Esophagus muscularis mucosa (tissue), 4 donors: ENCODE data around the gene RPL22. TPM values are rescaled to one million over a fixed set of nuclear protein-coding genes. Genes with fewer than 3 reads are reported as not detected.

Experiments used
- DNase-seq: peaks from one replicate; pipeline ENCODE4 v3.0.0-alpha.2; 2017; ENCODE audit errors: extremely low spot score
- H3K27ac ChIP-seq, 4 donors: fragments of 200-600 bp; sonication (generic); replicated peaks in 1 of 4; 1 replicate in 3 of 4; 2 replicates in 1 of 4; pipeline ENCODE4 v1.5.1; 2016 to 2019; ENCODE audit warnings: mild to moderate bottlenecking in 1 of 4
- H3K27me3 ChIP-seq, 4 donors: fragments of 200-600 bp; sonication (generic); one replicate each; pipeline versions ENCODE4 v1.5.1 to v1.6.0; 2016 to 2019
- H3K36me3 ChIP-seq, 4 donors: fragments of 200-600 bp; sonication (generic); one replicate each; pipeline ENCODE4 v1.5.1; 2016 to 2019
- H3K4me1 ChIP-seq, 4 donors: fragments of 200-600 bp; sonication (generic); one replicate each; pipeline ENCODE4 v1.5.1; 2016 to 2019
- H3K4me3 ChIP-seq, 4 donors: fragments of 200-600 bp; sonication (generic); 1 replicate in 2 of 4; 2 replicates in 2 of 4; pipeline ENCODE4 v1.5.1; 2016 to 2019; ENCODE audit warnings: mild to moderate bottlenecking in 4 of 4, moderate library complexity in 1 of 4
- H3K9me3 ChIP-seq, 4 donors: fragments of 200-600 bp; sonication (generic); 1 replicate in 3 of 4; 2 replicates in 1 of 4; pipeline ENCODE4 v1.5.1; 2016 to 2019
- CTCF ChIP-seq, 3 experiments: fragments of 200-600 bp in 2 of 3; fragments of 450-650 bp in 1 of 3; sonication (generic) in 2 of 3; IDR thresholded peaks; one replicate each; pipeline ENCODE4 v1.5.1; 2017 to 2019; ENCODE audit warnings: antibody characterized with exemption in 3 of 3, mild to moderate bottlenecking in 2 of 3, moderate library complexity in 1 of 3
- EP300 ChIP-seq: sonication (generic); formaldehyde crosslinking; IDR thresholded peaks from one replicate; pipeline ENCODE4 v1.6.1; 2017; ENCODE audit warnings: antibody characterized with exemption
- POLR2A ChIP-seq: fragments of 450-650 bp; IDR thresholded peaks from one replicate; pipeline ENCODE4 v1.6.1; 2017; ENCODE audit warnings: antibody characterized with exemption, moderate library complexity, mild to moderate bottlenecking, low read depth
- POLR2AphosphoS5 ChIP-seq, 2 donors: sonication (generic); formaldehyde crosslinking; IDR thresholded peaks; one replicate each; pipeline ENCODE4 v1.6.1; 2017; ENCODE audit warnings: antibody characterized with exemption in 2 of 2
- WGBS: methylation state at CpG from one replicate; pipeline ENCODE4 v1.1.5; 2018; 5-methylcytosine and 5-hydroxymethylcytosine counted together
- intact Hi-C: fragments of 100-400 bp; cut with DNase I; formaldehyde crosslinking; loops from one replicate; pipeline ENCODE4 v1.15.1; 2023
- total RNA-seq, 4 donors: library from RNA; depleted of rRNA; stranded (reverse); fragments of >200 nt; gene quantifications; one replicate each; pipeline versions ENCODE4 v1.1.0 to v1.2.1, GENCODE V29; 2016

The RPL22 gene
- total RNA-seq, 4 donors from 2014 or later: 150 to 225 (median 218) TPM

GRCh38 chr1:6210591-6211355 is 11.4 kb upstream of the RPL22 start:
- Histone ChIP-seq H3K4me1 (peaks cover 34 to 42% (median 40%) of the 10 kb centered on the region in 4 donors), H3K27me3 (peaks cover 0 to 15% (median 2%) of the 10 kb centered on the region in 4 donors), H3K4me3 (no peak overlapping the region), H3K27ac (no peak overlapping the region), H3K9me3 (no peaks in the 10 kb centered on the region), H3K36me3 (peaks cover 0 to 42% (median 33%) of the 10 kb centered on the region in 4 donors)
- 94% methylated on average over 11 of the region's 29 CpGs for WGBS
- DNase-seq: no peak
- no peak for TF ChIP-seq POLR2A
- TF ChIP-seq POLR2AphosphoS5 (IDR thresholded peaks at IDR 0.05): no peak
- no peak for TF ChIP-seq EP300
- no peak for TF ChIP-seq CTCF (IDR thresholded peaks at IDR 0.05)
- intact Hi-C loops: no loop called here

- Histone ChIP-seq H3K9me3 (no peaks in the 10 kb centered on the region), H3K36me3 (peaks cover 0 to 36% (median 30%) of the 10 kb centered on the region in 4 donors), H3K4me1 (peaks cover 42 to 50% (median 48%) of the 10 kb centered on the region in 4 donors), H3K4me3 (peak overlapping the region in 3 of 4 donors; percentile 47 to 55 (median 53)), H3K27me3 (peaks cover 0 to 15% (median 4%) of the 10 kb centered on the region in 4 donors), H3K27ac (no peak overlapping the region)
- WGBS: 77% methylated on average over 11 of the region's 17 CpGs
- TF ChIP-seq POLR2A: no peak
- TF ChIP-seq CTCF (IDR thresholded peaks at IDR 0.05): no peak
- no peak for TF ChIP-seq EP300
- no peak for DNase-seq
- intact Hi-C loops: no loop called here
Measured at GRCh38 chr1:6209661-6210580, 10.5 kb upstream of the RPL22 start.

GRCh38 chr1:6208723-6209660 is 9.6 kb upstream of the RPL22 start:
- TF ChIP-seq POLR2A (no peak), CTCF (IDR thresholded peaks at IDR 0.05) (peak; percentile 53 to 79 (median 53)), EP300 (no peak), POLR2AphosphoS5 (IDR thresholded peaks at IDR 0.05) (peak in 1 of 2 donors; percentile 9)
- H3K9me3 ChIP-seq: no peaks in the 10 kb centered on the region
- H3K27ac ChIP-seq: peak overlapping the region in 1 of 4 donors; percentile 33
- no peak for DNase-seq
- 16% methylated on average over 15 of the region's 99 CpGs for WGBS
- H3K27me3 ChIP-seq: peaks cover 0 to 15% (median 4%) of the 10 kb centered on the region in 4 donors
- H3K36me3 ChIP-seq: peaks cover 0 to 36% (median 30%) of the 10 kb centered on the region in 4 donors
- peak overlapping the region; percentile 46 to 55 (median 50) for H3K4me3 ChIP-seq
- peaks cover 49 to 56% (median 53%) of the 10 kb centered on the region in 4 donors for H3K4me1 ChIP-seq
- intact Hi-C loops: no loop called here

GRCh38 chr1:6207921-6208320 is 8.5 kb upstream of the RPL22 start:
- 89% methylated on average over 4 of the region's 10 CpGs for WGBS

More at GRCh38 chr1:6207921-6208320, 8.5 kb upstream of the RPL22 start:
- Histone ChIP-seq H3K4me3 (no peak overlapping the region), H3K4me1 (peaks cover 49 to 56% (median 53%) of the 10 kb centered on the region in 4 donors), H3K27ac (no peak overlapping the region), H3K9me3 (no peaks in the 10 kb centered on the region), H3K27me3 (peaks cover 0 to 15% (median 4%) of the 10 kb centered on the region in 4 donors), H3K36me3 (peaks cover 0 to 30% (median 29%) of the 10 kb centered on the region in 4 donors)
- intact Hi-C loops: loop anchor here (2.0 kb wide), 1 partner anchor 37 kb away; the partner anchor contains the start of gene HES3
- no peak for TF ChIP-seq POLR2AphosphoS5 (IDR thresholded peaks at IDR 0.05)
- DNase-seq: no peak
